NCI-H82 treated with DMSO at 0.1 percent for 48 hours (cell line): ENCODE results near the gene SATB1.

Source experiments
- DNase-seq: peaks from one replicate; lab custom pipeline; 2025; ENCODE audit not compliant: unreplicated experiment; lab: John Stamatoyannopoulos, UW

SATB1 gene

DNA sequence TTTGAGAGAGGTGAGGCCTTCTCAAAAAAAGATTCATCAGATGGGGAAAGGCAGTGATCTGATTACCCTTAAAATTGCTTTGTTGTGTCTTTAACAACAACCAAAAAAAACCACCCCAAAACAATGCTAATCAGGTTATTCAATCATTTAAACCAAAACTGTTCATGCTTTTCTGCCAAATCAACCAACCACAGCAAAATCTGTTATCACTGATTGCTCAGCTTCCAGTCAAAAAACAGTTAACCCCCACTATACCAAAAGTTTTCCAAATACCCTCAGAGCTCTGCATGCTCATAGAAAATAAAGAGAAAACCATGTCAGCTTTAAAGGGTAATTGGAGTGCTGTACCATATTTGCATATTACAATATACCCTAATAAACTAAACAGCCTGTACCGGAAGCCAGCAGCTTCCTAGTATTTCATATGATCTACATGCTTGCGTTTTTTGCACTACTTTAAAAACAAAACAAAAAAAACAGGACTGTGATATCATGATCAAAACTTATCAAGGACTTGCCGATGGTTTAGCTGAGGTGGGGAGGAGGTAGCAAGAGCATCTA is 22.8 kb downstream of the SATB1 start:
- no peak for DNase-seq

DNA sequence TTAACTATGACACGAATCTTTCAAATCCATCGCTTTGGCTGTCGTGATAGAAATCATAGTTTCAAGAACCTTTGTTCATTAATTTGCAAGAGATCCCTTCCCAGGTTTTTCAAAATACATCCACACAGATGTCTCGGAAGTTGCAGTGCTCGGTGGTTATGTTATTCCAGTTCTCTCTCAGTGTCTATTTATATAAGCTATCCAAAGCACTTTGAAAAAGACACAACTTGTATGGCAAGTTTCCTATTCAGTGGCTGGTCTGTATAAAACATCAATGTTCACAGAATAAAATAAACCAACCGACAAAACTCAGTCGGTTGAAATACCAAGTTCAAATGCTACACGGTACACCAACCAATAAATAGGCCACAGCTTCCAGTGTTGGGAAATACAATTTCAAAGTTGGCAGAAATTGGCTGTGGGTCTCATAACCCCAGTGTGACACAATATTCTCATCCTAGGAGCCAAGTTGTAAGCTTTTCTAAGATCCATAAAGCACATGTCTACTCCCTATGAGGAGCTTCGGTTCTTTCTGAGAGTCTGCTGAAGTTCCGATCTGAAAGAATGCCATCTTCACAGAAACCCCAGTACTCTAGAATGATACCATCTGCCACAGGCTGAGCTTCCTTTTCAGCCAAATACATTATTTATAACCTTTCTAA is 23.7 kb downstream of the SATB1 start:
- DNase-seq = no peak

- DNase-seq = no peak
Measured at GRCh38 chr3:18398448-18398847, 26.7 kb downstream of the SATB1 start.

DNA sequence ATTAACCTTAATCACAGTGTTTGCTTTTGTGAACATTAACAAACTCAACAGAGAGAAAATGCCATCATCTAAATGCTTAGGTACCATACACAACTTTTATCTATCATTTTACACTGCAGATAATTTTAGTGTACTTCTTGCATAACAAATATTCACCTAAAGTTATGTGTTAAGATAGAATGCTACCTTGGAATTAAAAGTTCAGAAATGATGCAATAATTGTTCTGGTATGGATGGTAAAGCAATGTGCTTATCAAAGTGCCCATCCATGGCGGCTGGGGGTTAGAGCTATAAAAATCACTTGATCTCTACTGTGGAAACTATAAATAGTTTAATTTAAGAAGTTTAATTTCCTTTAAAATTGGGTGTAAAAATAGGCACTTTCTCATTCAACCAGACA is 28.7 kb downstream of the SATB1 start:
- DNase-seq = no peak

DNA sequence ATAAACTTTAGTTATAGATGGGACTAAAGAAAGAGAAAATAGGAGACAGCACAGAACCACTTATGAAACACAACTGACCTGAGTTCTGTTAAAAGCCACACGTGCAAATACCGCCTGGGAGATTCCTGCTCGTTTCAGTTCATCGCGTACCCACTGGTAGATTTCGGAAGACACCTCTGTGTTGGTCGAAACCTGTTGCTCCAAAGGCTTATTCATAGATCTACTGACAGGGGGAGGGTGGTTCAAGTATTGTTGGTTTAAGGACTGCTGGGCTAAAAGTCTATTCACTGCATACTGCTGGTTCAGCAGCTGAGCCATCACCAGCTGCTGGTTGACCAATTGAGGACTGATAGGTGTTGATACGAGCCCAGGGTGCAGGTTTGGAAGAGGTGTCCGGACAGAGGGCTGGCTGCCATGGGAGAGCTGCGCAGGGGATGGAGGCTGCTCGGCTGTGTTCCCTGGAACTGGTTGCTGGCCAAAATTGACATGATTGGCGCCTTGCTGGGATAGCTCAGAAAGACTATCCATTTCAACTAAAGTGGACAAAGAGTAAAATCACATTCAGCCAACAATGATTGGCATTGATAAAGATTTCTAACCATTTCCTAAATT is 30.6 kb downstream of the SATB1 start:
- DNase-seq = no peak

GRCh38 chr3:18393906-18394305 is 31.2 kb downstream of the SATB1 start:
- no peak for DNase-seq

DNA sequence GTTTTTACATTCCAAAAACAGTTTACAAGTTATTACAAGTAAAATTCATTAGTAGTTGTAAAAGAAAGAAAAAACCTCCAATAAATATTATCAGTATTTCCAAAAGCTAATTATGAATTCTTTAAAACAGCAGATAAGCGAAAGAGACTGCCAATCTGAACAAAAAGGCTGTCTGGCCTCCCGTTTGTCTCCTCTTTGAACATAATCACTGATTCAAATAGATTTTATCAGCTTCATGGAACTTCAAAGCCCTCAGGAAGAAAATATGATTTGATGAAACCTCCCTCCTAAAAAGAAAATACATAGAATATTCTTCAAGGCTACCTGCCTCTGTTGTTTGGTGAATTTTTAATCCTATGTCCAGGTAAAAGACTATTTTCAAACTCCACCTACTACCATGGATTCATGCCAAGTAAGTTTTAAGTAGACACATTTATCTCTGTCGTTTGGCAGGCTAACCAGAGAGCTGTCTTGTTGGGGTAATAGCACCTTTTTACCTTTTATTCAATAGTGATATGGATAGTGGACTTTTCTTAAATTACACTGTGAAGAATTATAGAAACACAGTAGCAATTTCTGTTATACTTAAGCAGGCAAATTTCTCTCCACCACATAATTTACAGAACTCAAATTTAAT is 35.0 kb downstream of the SATB1 start:
- no peak for DNase-seq

DNA sequence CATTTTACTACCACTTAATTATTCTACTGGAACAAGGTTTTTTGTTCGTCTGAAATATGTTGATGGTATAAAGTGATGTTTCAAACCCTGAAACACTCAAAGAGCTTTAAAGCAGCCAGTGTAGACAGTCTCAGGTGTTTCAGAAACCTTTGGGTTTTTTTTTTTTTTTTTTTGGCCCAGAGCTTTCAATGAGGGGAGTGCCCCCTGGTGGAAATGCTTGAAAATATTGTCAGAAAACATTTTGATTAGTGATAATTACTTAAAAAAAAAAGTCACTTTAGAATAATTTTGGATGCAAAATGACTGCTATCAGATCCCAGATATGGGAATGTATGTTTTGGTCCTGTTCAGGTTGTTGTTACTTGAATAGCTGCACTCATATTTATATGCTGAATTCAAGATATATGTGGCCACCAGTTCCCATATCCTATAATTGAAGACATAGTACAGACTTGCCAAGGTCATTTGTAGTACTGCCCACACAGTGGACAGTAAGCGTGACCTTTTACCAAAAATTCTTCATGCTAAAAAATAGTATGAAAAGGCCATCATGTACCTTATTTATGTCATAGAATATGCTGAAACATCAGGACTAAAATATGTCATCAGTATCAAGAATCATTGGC is 35.9 kb downstream of the SATB1 start:
- no peak for DNase-seq

DNA sequence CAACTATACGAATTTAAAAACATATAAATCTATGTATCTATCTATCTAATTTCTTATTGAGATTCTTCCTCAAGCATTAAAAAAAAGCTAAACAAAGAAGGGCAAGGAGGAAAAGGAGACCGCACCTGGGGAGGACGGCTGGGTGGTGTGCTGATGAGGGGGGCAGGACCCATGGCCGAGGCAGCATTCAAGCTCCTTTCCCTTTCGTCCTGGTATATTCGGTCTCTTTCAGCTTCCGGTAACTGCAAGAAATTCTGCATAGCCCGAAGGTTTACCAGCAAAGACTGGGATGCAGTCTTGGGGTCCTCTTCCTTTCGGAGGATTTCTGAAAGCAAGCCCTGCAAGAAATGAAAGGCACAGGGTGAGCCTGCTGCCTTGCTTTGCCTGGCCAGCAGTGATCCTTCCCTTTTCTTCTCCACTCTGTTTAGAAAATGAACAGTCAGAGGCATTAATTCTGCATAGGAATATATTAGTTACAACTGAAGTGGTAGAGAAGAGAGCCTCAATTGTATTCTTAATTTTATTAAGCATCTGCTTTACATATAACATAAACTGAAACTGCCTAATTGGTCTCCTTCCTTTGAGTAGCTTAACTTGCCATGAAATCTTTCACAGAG is 38.8 kb downstream of the SATB1 start:
- DNase-seq = no peak

DNA sequence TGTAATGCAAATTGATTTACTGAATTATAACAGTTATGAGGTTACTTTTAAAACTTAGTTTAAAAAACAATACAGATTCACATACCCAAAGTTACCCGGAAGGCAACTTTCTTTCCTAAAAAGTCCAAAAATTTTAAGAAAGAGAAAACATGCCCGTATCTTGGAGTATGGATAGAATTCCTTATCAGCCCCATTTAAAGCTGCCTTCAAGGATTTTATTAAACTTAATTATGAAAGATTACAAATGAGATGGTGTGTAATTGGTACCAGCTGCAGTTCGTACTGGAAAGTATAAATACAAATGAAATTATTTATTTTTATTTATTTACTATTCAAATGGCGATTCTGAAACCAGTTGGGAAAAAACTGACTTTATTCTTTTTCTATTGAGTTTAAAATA is 39.4 kb downstream of the SATB1 start:
- no peak for DNase-seq

DNA sequence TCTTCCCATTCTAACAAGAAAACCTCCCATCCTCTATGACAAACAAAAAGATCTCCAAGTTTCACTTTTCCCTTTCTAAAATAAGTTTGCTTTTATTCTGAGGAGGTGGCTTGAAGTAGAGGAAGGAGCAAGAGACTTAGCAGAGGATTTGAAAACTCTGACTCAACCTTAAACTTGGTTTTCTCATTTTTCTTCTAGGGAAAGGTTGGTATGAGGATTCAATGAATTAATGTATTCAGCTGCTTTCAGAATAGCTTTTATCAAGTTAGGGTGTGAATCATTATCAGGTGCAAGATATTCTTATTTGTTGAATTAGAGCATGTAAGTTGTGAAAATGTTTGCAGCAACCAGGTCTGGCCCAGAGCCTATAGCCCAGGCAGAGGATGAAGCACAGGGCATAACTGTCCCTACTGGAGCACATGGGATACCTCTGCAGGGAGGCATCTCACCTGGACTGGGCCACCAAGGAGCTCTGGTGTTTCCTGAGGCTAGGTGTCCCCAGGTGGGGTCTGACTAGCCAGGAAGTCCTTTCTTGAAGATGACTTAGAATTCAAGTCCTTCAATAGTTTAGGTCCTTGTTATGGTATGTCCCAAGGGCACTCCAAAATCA is 42.3 kb downstream of the SATB1 start:
- no peak for DNase-seq

DNA sequence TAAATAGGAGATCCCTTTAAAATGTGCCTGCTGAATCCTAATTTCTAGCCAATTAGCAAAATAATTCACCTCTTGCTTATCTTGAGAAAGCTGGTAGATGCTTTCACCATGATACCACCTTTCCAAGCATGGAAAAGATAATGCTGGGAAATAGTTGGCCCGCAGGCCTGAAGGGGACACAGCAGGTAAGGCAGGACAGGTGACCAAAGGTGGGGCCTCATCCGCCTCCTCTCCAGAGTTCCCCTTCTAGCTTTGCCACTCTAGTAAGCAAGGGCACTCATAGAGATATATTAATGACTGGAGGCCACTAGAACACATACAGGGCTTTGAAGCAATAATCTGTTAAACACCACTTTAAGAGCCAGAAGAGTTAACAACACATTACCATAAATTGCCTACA is 45.5 kb downstream of the SATB1 start:
- no peak for DNase-seq

DNA sequence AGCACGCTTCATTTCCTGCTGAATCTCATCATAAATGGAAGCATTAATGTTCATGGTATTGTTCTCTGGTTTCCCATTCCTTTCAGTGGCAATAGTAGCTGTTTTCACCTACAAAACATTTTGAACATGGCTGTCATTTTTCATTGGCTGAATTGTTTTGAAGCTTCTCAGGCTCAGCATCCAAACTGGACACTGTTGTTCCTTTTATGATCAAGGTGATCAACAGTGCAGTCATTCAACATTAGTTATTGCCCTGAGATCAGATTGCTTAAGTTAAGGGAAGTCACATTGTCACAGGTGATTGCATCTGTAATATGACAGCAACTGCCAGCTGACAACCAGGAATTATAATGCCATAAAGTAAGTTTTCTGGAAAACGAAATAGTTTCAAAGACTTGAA is 46.9 kb downstream of the SATB1 start:
- no peak for DNase-seq

DNA sequence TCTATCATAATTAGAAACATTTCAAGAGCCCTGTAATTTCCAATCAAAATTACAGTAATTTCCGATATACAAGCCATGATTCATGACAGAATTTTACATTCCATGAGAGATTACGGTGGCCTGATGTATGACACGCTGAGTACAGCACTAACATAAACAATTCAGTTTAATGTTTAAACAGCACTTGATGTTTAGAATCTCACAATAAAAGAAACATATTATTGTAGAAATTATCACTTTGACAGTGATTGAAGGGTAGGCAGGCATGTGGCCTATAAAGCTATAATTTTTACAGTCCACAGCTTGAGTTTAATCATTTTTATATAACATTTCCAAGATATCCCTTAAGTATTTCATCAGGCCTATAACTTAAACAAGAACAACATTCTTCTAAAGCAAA is 48.5 kb downstream of the SATB1 start:
- DNase-seq = no peak

- DNase-seq = no peak
Measured at GRCh38 chr3:18372786-18373405, 52.2 kb downstream of the SATB1 start.

- no peak for DNase-seq
Measured at GRCh38 chr3:18370672-18371071, 54.5 kb downstream of the SATB1 start.

DNA sequence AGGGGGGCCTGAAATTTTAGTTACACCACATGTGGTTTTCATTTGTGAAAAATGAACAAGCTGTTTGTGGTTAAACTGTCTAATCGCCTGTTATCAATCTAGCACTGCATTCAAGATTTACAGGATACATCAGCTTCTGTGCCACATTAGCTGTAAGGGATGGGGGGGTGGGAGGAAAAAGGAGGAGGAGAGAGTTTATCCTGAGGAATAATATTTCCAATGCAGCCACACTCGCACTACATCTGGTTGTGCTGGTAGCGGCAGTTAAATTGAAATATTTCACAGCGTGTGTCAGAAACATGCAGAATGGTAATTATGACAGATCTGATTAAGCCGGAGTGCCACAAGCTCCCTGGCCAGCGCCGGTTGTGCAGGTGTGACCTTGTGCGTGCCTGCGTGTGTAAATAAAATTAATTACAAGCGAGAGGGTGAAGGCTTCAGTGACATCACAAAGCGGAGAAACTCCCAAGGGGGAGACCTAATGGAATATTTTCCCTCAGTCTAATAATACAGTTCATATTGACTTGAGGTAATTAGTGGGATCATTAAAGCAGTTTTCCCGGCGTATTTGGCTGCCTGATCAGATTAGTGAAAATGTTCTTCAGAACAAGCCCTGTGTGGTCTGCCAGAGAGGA is 55.5 kb downstream of the SATB1 start:
- DNase-seq = peak; percentile 30

DNA sequence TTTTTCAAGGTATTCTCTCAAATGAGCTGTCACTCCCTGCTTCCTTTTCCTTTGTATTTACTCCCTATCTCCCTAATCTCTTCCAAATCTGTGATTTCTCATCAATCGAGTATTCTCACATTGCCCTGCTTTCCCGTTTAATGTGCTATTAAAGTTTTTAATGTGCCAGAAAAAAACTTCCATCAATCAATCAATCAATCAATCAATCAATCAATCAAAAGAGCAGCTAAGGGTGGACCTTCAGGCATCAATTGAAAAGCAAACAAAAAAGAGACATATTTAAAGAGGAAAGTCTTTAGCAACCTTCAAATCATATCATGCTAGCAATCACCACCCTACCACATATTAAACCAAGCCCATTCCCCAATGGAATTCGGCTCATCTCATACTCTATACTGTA is 58.9 kb downstream of the SATB1 start:
- DNase-seq = no peak

DNA sequence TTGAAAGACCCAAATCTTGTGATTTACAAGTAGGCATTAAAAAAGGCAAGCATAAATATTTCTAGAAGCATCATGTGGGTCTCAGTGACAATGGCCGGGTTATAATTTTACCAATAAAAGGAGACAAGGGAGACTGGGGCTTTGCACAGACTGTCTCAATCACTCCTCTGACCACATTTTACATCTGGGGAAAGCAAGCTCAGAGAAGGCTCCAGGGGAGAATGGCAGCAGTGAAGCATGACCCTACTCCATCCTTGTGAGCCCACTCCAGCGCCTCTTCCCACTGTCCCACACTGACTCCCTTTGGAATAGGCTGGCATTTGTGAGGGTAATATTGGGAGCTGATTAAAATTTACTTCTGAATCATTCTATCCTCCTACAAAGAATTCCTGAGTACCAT is 61.8 kb downstream of the SATB1 start:
- DNase-seq = no peak

- no peak for DNase-seq
Measured at GRCh38 chr3:18357747-18358146, 67.4 kb downstream of the SATB1 start.
